ENCODE data around the gene SH2D1A.
"Not testable (repeated sequence)": the region's sequence is repeated elsewhere in the genome, so short reads cannot be mapped to it uniquely, and the experiment has no call there.

The SH2D1A gene

DNA sequence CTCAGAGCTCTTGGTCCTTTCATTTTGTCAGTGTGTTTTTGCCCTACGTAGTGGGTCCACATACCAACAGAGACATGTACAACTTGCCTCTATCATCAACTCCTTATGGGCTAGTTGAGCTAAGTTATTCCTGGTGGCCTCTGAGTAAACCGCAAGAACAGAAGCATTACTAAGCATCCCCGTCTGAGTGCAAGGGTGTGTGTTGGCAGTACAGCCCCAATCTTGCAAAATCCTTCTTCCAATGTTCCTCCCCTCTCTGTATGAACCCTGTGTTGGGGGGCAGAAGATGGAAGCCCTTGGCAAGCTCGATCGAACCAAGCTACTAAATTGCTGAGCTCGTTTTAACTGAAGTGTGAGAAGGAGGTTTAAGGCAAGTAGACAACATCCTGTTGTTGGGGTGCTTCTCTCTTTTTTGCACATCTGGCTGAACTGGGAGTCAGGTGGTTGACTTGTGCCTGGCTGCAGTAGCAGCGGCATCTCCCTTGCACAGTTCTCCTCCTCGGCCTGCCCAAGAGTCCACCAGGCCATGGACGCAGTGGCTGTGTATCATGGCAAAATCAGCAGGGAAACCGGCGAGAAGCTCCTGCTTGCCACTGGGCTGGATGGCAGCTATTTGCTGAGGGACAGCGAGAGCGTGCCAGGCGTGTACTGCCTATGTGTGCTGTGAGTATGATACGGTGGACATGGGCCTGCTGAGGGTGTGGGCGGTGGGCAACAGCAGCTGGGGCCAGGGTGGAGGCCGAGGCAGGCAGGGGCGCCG, at the start of gene SH2D1A:
SH2D1A (plus strand) TSS at position 447 of the 760 bp plus-strand sequence; CDS start at position 527, 80 bp downstream.
- no peak for DNase-seq

DNA sequence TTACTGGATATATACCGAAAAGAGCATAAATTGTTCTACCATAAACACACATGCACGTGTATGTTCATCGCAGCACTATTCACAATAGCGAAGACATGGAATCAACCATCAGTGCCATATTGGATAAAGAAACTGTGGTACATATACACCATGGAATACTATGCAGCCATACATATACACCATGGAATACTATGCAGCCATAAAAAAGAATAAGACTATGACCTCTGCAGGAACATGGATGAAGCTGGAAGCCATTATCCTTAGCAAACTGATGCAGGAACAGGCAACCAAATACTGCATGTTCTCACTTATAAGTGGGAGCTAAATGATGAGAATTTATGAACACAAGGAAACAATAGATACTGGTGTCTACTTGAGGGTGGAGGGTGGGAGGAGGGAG, 47.0 kb upstream of the SH2D1A start:
- DNase-seq: not testable (repeated sequence)

DNA sequence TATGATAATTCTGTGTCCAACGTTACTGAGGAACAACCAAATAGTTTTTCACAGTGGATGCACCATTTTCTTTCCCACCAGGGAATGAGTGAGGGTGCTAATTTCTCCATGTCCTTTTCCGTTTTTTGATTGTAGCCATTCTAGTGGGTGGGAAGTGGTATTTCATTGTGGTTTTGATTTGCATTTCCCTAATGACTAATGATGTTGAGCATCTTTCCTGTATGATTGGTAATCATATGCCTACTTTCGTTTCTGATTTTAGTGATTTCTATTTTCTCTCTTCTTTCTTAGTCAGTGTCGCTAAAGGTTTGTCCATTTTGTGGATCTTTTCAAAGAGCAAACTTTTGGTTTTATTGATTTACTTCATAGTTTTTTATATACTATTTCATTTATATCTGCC, 46.0 kb upstream of the SH2D1A start:
- no peak for DNase-seq

DNA sequence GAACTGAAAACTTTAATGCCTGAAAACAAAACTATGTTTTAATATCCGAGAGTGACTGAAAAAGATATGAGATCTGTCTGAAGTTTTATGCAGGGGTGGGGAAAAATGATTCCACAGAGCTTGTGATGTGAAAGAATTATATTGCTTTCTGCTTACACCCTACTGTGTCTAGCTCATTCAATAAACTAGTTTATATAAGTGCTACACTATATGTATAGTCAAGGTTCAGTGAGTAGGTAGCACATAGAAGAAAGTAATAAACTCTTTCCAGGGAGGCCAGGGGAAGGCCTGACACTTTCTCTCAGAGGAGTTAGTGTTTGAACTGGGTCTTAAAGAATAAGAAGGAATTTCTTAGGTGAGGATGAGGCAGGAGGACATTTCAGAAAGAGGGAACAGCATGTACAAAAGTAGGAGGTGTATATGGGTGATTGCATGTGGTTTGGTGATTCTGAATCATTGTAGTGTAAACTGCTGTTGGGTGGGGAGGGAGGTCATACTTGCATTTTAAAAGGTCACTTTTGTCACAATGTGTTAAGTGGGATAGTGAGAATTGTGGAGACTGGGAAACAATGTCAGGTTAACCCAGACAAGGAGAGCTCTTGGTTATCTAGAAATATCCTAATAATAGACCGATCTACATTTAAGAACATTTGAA, 39.0 kb upstream of the SH2D1A start:
- DNase-seq: no peak

DNA sequence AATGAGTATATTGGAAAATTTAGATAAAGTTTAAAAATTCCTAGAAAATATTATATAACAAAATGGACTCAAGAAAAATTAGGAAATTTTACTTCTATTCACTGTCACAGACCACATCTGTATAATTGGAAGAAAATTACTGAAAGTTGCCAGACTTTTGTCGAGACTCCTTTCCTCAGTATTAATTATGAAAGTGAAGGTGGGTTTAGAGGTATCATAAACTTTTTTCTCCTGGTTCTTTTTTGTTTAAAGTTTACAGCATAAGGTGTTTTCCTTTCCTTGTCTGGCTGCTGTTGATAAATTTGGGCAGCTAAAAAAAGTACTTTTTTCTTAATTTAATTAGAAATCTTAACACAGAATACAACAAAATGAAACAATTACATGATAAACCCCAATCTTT, 20.6 kb upstream of the SH2D1A start:
- no peak for DNase-seq

DNA sequence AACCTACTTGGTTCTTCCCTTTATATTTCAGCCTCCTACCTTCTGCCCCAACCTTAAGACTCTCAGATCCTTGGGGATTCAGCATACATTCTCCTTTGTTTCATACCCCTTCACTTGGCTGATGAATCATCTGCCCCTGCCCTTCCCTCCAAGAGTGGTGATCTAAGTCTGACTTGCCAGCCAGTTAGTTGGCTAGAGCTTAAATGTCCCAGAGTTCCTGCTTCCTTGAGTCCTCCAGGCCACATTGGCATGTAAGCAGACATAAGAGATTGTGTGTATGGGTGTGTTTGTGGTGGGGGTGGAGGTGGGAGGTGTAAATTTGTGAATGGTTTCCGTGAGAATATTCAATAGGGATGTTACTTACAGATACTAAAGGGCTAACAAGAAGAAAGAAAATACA, 17.6 kb upstream of the SH2D1A start:
- DNase-seq: no peak

DNA sequence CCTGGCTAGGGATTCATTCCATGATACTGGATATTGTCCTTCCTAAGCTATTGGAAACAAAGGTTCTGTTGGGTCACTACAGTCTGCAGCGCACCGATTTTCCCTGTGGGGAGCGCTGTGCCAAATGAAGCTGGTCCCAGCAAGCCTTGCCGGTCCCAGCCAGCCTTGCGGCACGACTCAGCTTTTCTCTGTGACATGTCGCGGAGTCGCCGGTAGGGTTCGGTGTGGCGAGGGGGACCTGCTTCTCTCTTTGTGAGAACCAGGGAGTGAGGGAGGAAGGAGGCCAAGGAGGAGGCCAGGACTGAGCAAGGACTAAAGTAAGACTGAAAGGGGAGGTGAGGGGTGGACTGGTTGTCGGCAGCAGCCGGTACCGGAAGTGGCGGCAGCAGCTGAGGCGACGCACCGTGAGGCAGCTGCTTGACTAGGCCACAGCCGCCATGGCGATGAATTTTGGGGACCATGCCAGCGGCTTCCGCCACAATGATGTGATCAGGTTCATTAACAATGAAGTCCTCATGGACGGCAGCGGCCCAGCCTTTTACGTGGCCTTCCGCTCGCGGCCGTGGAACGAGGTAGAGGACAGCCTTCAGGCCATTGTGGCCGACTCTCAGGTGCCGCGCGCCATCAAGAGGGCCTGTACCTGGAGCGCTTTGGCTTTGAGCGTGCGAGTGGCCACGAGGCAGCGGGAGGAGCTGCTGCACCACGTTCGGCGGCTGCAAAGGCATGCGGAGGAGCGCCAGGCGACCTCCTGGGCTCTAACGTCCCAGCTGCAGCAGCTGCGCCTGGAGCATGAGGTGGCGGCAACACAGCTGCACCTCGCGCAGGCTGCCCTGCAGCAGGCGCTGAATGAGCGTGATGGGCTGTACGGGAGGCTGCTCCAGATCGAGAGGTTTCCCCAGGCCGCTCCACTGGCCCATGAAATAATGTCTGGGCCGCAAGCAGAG, 13.6 kb upstream of the SH2D1A start, which contains the start of gene TEX13D:
TEX13D (plus strand) TSS at position 180 of the 944 bp plus-strand sequence; CDS start at position 438, 258 bp downstream.
- no peak for DNase-seq

DNA sequence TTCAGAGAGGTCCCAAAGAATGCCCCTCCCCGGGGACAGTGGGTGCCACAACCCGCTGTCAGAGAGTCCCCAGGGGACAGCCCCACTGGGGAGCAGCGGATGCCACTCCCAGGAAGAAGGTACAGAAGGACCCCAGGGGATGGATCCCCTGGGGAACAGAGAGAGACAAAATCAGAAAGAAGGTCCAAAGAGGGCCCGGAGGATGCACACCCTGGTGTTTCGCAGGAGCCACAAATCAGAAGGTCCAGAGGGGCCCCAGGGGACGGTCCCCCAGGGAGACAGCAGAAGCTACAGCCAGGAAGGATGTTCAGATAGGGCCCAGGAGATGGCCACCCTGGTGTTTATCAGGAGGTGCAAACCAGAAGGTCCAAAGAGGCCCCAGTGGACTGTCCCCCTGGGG, 12.5 kb upstream of the SH2D1A start:
- DNase-seq: no peak

DNA sequence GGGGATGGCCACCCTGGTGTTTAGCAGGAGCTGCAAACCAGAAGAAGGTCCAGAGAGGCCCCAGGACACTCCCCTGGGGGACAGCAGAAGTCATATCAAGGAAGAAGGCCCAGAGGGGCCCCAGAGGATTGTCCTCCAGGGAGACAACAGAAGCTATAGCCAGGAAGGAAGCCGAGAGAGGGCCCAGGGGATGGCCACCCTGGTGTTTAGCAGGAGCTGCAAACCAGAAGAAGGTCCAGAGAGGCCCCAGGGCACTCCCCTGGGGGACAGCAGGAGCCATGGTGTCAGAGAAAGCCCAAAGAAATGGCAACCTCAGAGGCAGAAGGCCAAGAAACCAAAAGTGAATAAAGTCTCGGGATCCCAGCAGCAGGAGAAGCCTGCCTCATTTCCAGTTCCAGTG, 11.8 kb upstream of the SH2D1A start:
- DNase-seq: not testable (repeated sequence)

DNA sequence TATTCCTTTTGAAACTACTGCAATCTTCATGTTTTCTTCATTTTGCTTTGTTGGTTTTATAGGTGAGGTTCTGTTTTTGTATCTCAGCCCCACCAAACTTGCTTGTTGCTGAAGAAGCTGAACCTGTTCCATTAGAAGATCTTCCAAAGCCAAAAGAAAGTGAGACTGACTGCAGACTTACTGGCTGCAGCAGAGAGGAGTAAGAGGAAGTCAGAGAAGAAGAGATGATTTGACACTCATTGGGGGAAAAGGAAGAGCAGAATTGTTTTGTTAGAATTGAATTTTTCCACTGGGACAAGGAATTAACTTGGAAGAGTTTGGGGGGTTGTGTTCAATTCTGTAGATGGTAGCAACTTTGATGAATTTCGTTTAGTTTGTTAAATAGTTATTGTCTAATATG, 10.8 kb upstream of the SH2D1A start:
- no peak for DNase-seq

DNA sequence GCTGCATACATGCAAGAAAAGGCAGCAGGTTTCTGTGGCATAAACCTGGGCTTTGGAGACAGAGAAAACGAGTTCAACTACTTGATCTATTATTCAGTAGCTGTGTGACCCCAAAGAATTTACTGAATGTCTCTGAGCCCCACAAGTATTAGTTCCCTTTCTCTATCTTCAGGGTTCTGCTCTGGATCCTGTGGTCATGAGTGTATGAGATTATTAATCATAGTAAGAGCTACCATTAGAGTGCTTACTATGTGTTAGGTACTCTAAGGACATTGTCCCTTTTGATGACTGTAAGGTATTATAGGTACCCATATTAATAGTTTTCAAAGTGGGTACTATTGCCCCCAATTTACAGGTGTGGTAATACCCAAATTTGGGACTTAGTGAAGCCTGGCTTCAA, 8.4 kb upstream of the SH2D1A start:
- no peak for DNase-seq

DNA sequence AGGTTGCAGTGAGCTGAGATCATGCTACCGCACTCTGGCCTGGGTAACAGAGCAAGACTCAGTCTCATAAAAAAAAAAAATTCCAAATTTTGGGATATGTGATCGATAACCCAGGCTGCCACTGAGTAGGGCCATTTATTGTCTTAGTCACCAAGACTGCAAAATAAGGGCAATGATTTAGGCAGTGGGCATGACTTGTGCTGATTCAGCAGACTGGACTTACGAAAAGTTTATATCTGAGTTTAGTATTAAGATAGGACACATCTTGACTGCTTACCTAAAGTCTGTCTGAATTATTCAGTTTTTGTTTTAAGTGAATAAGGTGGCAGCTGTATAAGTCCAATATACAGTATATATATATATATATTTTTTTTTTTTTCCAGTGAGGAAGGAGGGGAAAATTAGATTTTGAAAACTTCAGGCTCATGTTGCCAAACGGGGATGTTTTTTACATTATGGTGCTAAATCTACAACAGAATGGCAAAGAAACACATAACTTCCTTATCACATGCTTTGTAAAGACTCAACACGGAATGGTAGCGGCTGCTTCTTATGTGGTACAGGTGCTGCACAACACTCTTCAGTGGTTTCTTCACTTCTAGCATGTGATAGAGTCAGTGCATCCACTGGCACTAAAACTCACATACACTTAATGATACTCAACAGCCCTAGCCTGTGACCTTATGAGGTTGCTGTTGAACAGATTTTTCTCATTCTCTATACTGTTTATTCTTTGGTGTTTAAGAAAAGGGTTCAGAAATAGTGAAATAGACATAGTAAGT, 7.4 kb upstream of the SH2D1A start:
- no peak for DNase-seq

DNA sequence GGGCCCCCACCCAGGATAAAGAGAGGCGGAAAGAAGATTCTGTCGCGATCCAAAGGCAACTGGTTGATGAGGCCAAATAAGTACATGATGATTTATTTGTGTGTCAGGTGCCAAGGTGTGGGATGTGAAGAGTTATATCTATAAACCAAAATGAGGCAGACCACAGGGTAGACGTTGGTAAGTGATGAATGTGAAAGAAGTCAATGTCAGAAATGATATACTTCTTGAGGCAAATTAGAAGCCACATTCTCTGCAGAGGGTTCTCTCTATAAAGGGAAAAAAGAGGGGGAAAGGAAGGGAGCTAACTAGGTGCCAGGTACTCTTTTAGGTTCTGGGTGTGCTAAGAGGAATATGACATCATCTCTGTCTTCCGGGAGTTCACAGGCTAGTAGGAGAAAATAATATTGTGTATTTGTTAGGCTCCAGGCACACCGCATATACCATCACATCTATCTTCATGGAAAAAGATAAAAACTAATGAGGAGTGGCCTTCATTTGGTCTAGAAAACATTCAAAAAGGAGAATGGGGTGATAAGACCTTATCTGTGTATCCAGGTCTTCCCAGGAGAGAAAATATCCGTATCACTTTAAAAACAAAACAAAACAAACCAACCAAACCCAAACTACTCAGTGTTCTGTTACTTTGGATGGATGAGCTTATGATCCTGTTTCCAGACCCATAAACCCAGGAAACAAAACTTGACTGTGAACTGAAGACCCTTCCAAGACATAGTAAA, 4.8 kb upstream of the SH2D1A start:
- DNase-seq: no peak

DNA sequence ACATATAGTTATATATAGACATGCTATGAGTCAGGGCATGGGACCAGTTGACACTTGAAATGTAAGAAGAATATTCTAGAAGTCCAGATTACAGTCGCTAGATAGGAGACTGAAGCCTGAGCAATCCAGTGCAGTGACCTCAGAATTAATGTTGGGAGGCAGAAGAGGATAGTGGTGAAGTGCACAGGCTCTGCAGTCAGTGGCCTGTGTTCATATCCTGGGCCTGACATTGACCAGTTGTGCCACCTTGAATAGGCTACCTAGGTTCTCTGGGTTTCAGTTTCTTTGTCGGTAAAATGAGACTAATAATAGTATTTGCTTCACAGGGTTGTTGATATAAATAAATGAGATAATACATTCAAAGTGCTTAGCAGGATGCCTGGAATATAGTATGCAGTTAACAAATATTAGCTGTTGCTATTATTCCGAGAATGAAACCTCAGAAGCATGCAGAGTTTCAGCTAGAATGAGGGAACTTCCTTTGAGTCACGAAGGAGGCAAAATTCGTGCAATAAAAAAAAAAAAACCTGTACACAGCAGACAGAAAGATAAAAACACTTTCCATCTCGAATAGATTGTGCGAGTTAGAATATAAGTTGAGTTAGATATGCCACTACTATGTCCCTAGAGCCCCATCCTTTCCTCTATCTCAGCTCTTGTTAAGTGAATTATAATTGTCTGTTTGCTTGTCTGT, 4.0 kb upstream of the SH2D1A start:
- DNase-seq: no peak

DNA sequence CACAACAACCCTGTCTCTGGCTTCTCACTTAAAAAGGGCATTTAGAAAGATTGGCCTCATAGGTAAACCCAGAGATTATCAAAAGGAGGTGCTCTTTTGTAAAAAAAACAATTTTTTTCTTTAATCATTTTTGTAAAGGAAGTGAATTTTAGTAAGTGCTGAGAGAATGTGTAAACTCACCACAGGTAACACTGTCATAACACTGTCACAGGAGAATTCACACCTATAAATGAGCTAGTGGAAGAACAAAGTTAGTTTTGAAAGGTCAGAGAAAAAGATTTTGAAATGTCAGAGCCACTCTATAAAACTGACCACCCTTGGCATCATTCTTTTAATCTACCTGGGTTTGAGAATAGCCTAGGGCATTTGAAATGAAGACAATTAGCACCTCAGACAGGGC, 3.3 kb upstream of the SH2D1A start:
- no peak for DNase-seq

DNA sequence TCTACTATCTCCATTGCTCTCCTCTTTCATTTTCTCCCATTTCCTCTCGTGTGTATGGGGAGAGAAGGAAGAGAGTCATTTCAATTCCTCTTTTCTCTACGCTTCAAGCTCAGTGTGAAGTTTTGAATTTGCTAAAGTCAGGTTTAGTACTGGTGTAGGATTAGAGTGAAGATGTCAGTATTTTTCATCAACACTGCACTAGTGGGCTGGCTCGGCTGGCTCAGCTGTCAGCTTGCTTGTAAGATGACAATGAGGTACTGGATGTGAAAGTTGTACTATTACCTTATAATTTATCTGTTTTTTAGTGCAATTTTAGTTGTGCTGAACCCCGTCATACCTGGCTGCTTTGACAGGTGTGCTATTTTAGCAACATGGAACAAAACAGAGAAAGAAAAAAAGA, 2.1 kb upstream of the SH2D1A start:
- DNase-seq: no peak

DNA sequence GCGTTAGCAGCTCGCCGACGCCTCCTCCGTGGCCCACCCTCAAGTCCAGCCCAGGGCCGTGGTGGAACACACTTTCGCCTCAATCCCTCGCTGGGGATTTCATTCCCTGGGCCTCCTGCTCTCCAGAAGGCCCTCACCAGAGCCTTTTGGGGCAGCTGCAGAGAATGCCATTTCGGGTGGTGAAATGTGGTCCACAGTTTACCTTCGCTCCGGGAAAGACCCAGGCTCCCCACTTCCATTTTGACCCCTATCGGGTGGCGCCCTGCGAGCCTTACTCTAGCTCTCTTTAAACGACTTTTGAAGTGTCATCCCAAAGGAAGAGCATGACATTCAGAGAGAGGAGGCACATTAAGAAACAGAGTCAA, 496 bp downstream of the SH2D1A start:
- DNase-seq: no peak

DNA sequence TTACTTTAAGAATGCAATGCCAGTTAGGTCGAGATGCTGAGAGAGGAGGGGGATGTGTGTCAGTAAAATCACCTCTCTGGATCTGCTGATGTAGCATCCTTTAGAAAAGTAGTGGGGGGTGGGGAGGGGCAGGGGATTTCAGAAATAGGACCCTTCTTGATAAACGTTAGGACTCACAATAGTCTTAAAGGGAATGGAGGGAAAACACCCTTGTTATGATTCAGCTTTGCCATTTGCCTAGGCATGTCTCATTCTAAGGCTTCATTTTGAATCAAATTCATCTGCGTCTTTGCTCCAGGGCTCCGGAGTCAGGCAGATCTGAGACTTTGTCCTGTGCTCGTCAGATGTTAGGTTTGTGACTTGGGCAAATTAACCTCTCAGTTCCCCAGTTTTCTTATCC, 879 bp downstream of the SH2D1A start:
- DNase-seq: no peak

DNA sequence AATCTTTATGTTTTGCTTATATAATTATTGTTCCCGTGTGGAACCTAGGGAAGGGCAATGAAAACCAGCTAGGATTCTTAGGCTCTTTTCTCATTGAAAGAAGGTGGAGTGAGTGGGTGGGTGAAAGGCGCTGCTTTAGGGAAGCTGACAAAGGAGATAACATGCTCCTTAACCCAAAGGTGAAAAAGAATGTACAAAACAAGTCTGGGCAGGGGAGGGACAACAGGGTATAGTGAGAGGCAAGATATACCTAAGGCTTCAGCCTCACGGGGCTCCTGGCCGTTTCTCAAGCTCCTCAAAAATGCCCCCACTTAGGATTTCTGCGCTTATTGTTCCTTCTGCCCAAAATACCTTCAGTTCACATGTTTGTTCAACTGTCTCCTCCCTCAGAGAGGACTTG, 1.8 kb downstream of the SH2D1A start:
- no peak for DNase-seq

DNA sequence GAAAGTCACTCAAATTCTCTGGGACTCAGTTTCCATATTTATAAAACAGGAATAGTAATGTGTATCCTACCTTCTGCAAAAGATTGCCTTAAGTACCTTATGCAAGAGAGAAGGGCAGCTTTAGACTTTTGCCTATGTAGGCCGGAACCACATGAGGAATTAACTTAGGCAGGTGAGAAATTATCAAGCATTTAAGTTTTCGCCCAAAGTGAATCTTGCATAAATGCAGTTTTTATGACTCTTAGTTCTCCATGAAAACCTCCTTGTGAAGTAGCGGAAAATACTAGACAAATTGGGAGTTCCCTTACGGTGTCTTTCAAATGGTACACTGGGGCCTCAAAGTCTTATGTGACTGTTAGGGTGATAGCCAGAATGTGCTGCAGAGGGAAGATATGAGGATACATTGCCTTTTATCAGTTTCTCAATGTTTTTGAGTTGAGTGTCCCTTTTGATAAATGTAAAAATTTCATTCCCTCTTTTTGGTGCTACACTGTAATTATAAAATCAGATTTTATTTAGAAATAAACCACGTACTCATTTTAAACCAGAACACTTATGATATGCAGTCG, 2.6 kb downstream of the SH2D1A start:
- DNase-seq: no peak

DNA sequence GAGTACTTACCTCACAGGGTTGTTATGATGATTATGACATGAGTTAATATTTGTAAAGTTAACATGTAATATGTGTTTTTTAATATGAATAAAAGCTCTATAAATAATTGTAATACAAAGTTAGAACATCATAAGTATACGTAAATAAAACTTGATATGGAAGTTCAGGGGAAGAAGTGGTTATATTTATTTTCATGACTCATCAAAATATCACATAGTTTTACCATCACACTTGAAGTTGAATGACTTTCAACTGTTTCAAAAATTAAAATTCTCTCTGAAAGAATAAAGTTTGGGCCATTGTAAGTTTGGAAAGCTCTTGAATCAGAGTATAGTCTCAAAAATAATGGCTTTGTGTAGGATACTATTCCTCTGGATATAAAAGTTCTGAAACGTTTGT, 8.3 kb downstream of the SH2D1A start:
- DNase-seq: no peak
